GDM1 (cell line): ENCODE data around the gene TENM4.
"Not testable (repeated sequence)": the region's sequence is repeated elsewhere in the genome, so short reads cannot be mapped to it uniquely, and the experiment has no call there.

Experiments
- DNase-seq: peaks from one replicate; lab custom pipeline; 2025; lab: John Stamatoyannopoulos, UW

Gene TENM4

GRCh38 chr11:79208126-79208525 is 232.7 kb downstream of the TENM4 start:
- no peak for DNase-seq

- no peak for DNase-seq
These were observed 233.9 kb downstream of the TENM4 start for GRCh38 chr11:79206951-79207350.

GRCh38 chr11:79205786-79206185 is 235.0 kb downstream of the TENM4 start:
- no peak for DNase-seq

- no peak for DNase-seq
These were observed 239.0 kb downstream of the TENM4 start for GRCh38 chr11:79201677-79202347.

- DNase-seq: no peak
These were observed 240.3 kb downstream of the TENM4 start for GRCh38 chr11:79200398-79201070.

- no peak for DNase-seq
These were observed 241.0 kb downstream of the TENM4 start for GRCh38 chr11:79199729-79200354.

- no peak for DNase-seq
These were observed 242.0 kb downstream of the TENM4 start for GRCh38 chr11:79198898-79199250.

- DNase-seq: no peak
These were observed 242.5 kb downstream of the TENM4 start for GRCh38 chr11:79198203-79198897.

- DNase-seq: no peak
These were observed 243.9 kb downstream of the TENM4 start for GRCh38 chr11:79196950-79197349.

- DNase-seq: no peak
These were observed 245.6 kb downstream of the TENM4 start for GRCh38 chr11:79195209-79195608.

GRCh38 chr11:79193663-79194310 is 247.0 kb downstream of the TENM4 start:
- DNase-seq: no peak

- no peak for DNase-seq
These were observed 248.0 kb downstream of the TENM4 start for GRCh38 chr11:79192836-79193235.

- DNase-seq: not testable (repeated sequence)
These were observed 249.1 kb downstream of the TENM4 start for GRCh38 chr11:79191716-79192115.

GRCh38 chr11:79190553-79190952 is 250.3 kb downstream of the TENM4 start:
- DNase-seq: not testable (repeated sequence)

GRCh38 chr11:79189601-79190000 is 251.2 kb downstream of the TENM4 start:
- no peak for DNase-seq

GRCh38 chr11:79189055-79189454 is 251.8 kb downstream of the TENM4 start:
- DNase-seq: no peak

- DNase-seq: no peak
These were observed 254.2 kb downstream of the TENM4 start for GRCh38 chr11:79186669-79187068.

GRCh38 chr11:79185351-79185750 is 255.5 kb downstream of the TENM4 start:
- DNase-seq: no peak

GRCh38 chr11:79184285-79184684 is 256.5 kb downstream of the TENM4 start:
- no peak for DNase-seq

- no peak for DNase-seq
These were observed 258.0 kb downstream of the TENM4 start for GRCh38 chr11:79182794-79183193.

- no peak for DNase-seq
These were observed 261.7 kb downstream of the TENM4 start for GRCh38 chr11:79179087-79179486.
